Esophagus (tissue), 2 donors: ENCODE measurements around the gene E2F2. TPM values are rescaled to one million over a fixed set of nuclear protein-coding genes. Genes with fewer than 3 reads are reported as not detected.
A peak's percentile ranks its signal among the peaks of the same experiment; 100 is the strongest.

ENCODE experiments used
- H3K27ac ChIP-seq, 2 donors: one replicate each; pipeline ENCODE4 v1.5.1; 2013; ENCODE audit warnings: low read depth in 2 of 2, mild to moderate bottlenecking in 2 of 2, inconsistent platforms in 1 of 2, low read length in 1 of 2, moderate library complexity in 1 of 2
- H3K27me3 ChIP-seq, 2 donors: one replicate each; pipeline ENCODE4 v1.6.1; 2013; ENCODE audit warnings: low read length in 2 of 2, control low read depth in 1 of 2, mild to moderate bottlenecking in 1 of 2; ENCODE audit not compliant: insufficient read depth in 2 of 2, control insufficient read depth in 1 of 2
- H3K36me3 ChIP-seq, 2 donors: one replicate each; pipeline ENCODE4 v1.6.1; 2013; ENCODE audit warnings: low read length in 1 of 2; ENCODE audit not compliant: control insufficient read depth in 2 of 2, insufficient read depth in 2 of 2
- H3K4me1 ChIP-seq, 2 donors: one replicate each; pipeline ENCODE4 v1.6.1; 2013; ENCODE audit warnings: low read length in 1 of 2; ENCODE audit not compliant: control insufficient read depth in 2 of 2, insufficient read depth in 2 of 2
- H3K4me3 ChIP-seq, 2 donors: one replicate each; pipeline ENCODE4 v1.5.1; 2013; ENCODE audit warnings: low read length in 2 of 2, mild to moderate bottlenecking in 2 of 2, low read depth in 1 of 2, moderate library complexity in 1 of 2
- H3K9me3 ChIP-seq, 2 donors: one replicate each; pipeline ENCODE4 v1.6.1; 2013; ENCODE audit warnings: mild to moderate bottlenecking in 2 of 2, low read depth in 1 of 2, low read length in 1 of 2, moderate library complexity in 1 of 2; ENCODE audit not compliant: control insufficient read depth in 2 of 2, insufficient read depth in 1 of 2
- WGBS, 2 donors: extraction: QIAGEN DNeasy Blood & Tissue Kit; methylation state at CpG; one replicate each; pipeline ENCODE4 v1.1.7; 2013; 5-methylcytosine and 5-hydroxymethylcytosine counted together
- polyA plus RNA-seq, 2 donors: library from polyadenylated mRNA; stranded (reverse); fragments of 200-250 nt; gene quantifications; one replicate each; pipeline ENCODE4 v1.2.3, GENCODE V29; 2013
- donor health status: healthy with polysubstance abuse.
- donor health status: Bipolar disorder and iron deficiency.

The E2F2 gene
- polyA plus RNA-seq, 2 donors: 5.4 to 7.4 TPM

GRCh38 chr1:23557471-23558124 lies 26.6 kb upstream of the E2F2 start:
- WGBS, 2 donors: 43 to 47% methylated on average over 8 of the region's 8 CpGs
- Histone ChIP-seq H3K4me3 (peak overlapping the region; percentile 61 to 83), H3K4me1 (peaks cover 4 to 16% of the 10 kb centered on the region in 2 donors), H3K27me3 (no peaks in the 10 kb centered on the region), H3K9me3 (no peaks in the 10 kb centered on the region), H3K36me3 (no peaks in the 10 kb centered on the region), H3K27ac (peak overlapping the region; percentile 96)

- H3K27me3 ChIP-seq: no peaks in the 10 kb centered on the region
- H3K4me3 ChIP-seq: peak overlapping the region in 1 of 2 donors; percentile 61
- H3K4me1 ChIP-seq: peaks cover 4 to 16% of the 10 kb centered on the region in 2 donors
- H3K27ac ChIP-seq: peak overlapping the region; percentile 86 to 90
- H3K9me3 ChIP-seq: no peaks in the 10 kb centered on the region
- WGBS, 2 donors: 61 to 69% methylated on average over 4 of the region's 4 CpGs
- H3K36me3 ChIP-seq: no peaks in the 10 kb centered on the region
Measured at GRCh38 chr1:23556635-23557470, 25.8 kb upstream of the E2F2 start.

GRCh38 chr1:23555986-23556634 lies 25.1 kb upstream of the E2F2 start:
- peaks cover 4 to 16% of the 10 kb centered on the region in 2 donors for H3K4me1 ChIP-seq
- H3K9me3 ChIP-seq: no peaks in the 10 kb centered on the region
- H3K27me3 ChIP-seq: no peaks in the 10 kb centered on the region
- H3K4me3 ChIP-seq: peak overlapping the region in 1 of 2 donors; percentile 61
- H3K36me3 ChIP-seq: no peaks in the 10 kb centered on the region
- 28 to 39% methylated on average over 9 of the region's 9 CpGs for WGBS, 2 donors
- H3K27ac ChIP-seq: peak overlapping the region; percentile 86 to 90

- H3K27me3 ChIP-seq: no peaks in the 10 kb centered on the region
- H3K27ac ChIP-seq: peak overlapping the region; percentile 86 to 90
- no peaks in the 10 kb centered on the region for H3K36me3 ChIP-seq
- H3K9me3 ChIP-seq: no peaks in the 10 kb centered on the region
- H3K4me1 ChIP-seq: peaks cover 4 to 16% of the 10 kb centered on the region in 2 donors
- peak overlapping the region; percentile 49 to 55 for H3K4me3 ChIP-seq
- 15 to 22% methylated on average over 15 of the region's 15 CpGs for WGBS, 2 donors
Measured at GRCh38 chr1:23555270-23555985, 24.4 kb upstream of the E2F2 start.

- Histone ChIP-seq H3K4me1 (peaks cover 4 to 16% of the 10 kb centered on the region in 2 donors), H3K36me3 (no peaks in the 10 kb centered on the region), H3K27ac (peak overlapping the region; percentile 86 to 90), H3K4me3 (peak overlapping the region; percentile 49 to 55), H3K9me3 (no peaks in the 10 kb centered on the region), H3K27me3 (no peaks in the 10 kb centered on the region)
- WGBS, 2 donors: 1% methylated on average over 69 to 81 of the region's 81 CpGs
Measured at GRCh38 chr1:23554481-23555269, 23.6 kb upstream of the E2F2 start.

GRCh38 chr1:23554127-23554480 lies 23.1 kb upstream of the E2F2 start:
- Histone ChIP-seq H3K36me3 (no peaks in the 10 kb centered on the region), H3K27me3 (no peaks in the 10 kb centered on the region), H3K27ac (peak overlapping the region; percentile 78 to 86), H3K9me3 (no peaks in the 10 kb centered on the region), H3K4me3 (peak overlapping the region; percentile 48 to 55), H3K4me1 (peaks cover 4 to 16% of the 10 kb centered on the region in 2 donors)
- WGBS, 2 donors: 40 to 43% methylated on average over 12 of the region's 12 CpGs

- Histone ChIP-seq H3K27me3 (no peaks in the 10 kb centered on the region), H3K27ac (peak overlapping the region; percentile 78 to 86), H3K4me1 (peaks cover 4 to 19% of the 10 kb centered on the region in 2 donors), H3K9me3 (no peaks in the 10 kb centered on the region), H3K36me3 (no peaks in the 10 kb centered on the region), H3K4me3 (no peak overlapping the region)
- 74 to 76% methylated on average over 21 of the region's 21 CpGs for WGBS, 2 donors
Measured at GRCh38 chr1:23553231-23554126, 22.4 kb upstream of the E2F2 start.

GRCh38 chr1:23551849-23552248 lies 20.8 kb upstream of the E2F2 start:
- peaks cover 4 to 19% of the 10 kb centered on the region in 2 donors for H3K4me1 ChIP-seq
- H3K27ac ChIP-seq: no peak overlapping the region
- H3K36me3 ChIP-seq: no peaks in the 10 kb centered on the region

More at GRCh38 chr1:23551849-23552248, 20.8 kb upstream of the E2F2 start:
- H3K27me3 ChIP-seq: no peaks in the 10 kb centered on the region
- no peak overlapping the region for H3K4me3 ChIP-seq
- WGBS, 2 donors: 84 to 86% methylated on average over 4 of the region's 4 CpGs
- H3K9me3 ChIP-seq: no peaks in the 10 kb centered on the region
